HG02642 (cell line): ENCODE measurements around the gene CAPZB.
"Not testable (repeated sequence)": the region's sequence is repeated elsewhere in the genome, so short reads cannot be mapped to it uniquely, and the experiment has no call there.

Experiments
- ATAC-seq: cut with Tn5 transposase; IDR thresholded peaks from one replicate; pipeline ENCODE4 v1.9.1; 2021; ENCODE audit warnings: mild to moderate bottlenecking; ENCODE audit not compliant: unreplicated experiment, poor library complexity

The CAPZB gene

GRCh38 chr1:19319196-19319595 is 166.1 kb downstream of the CAPZB start:
- ATAC-seq: no peak

GRCh38 chr1:19317126-19317910 is 168.0 kb downstream of the CAPZB start:
- ATAC-seq: no peak

- peak; percentile 30 for ATAC-seq
Measured at GRCh38 chr1:19315378-19316198, 169.8 kb downstream of the CAPZB start.

GRCh38 chr1:19313961-19314882 is 171.1 kb downstream of the CAPZB start:
- ATAC-seq: no peak

DNA sequence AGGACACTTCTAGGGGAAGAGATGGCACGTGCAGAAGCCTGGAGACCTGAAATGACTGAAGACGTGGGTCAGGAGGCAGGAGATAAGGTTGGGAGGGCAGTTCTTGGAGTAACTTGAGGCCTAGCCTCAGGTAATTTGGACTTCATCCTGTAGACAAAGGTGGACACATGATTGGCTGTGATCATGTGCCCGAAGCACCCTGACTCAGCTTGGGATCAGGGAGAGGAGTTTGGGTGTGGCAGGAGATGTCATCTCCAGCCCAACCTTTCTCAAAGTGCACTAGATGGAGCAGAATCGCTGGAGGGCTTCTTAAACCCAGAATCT is 171.7 kb downstream of the CAPZB start:
- no peak for ATAC-seq

DNA sequence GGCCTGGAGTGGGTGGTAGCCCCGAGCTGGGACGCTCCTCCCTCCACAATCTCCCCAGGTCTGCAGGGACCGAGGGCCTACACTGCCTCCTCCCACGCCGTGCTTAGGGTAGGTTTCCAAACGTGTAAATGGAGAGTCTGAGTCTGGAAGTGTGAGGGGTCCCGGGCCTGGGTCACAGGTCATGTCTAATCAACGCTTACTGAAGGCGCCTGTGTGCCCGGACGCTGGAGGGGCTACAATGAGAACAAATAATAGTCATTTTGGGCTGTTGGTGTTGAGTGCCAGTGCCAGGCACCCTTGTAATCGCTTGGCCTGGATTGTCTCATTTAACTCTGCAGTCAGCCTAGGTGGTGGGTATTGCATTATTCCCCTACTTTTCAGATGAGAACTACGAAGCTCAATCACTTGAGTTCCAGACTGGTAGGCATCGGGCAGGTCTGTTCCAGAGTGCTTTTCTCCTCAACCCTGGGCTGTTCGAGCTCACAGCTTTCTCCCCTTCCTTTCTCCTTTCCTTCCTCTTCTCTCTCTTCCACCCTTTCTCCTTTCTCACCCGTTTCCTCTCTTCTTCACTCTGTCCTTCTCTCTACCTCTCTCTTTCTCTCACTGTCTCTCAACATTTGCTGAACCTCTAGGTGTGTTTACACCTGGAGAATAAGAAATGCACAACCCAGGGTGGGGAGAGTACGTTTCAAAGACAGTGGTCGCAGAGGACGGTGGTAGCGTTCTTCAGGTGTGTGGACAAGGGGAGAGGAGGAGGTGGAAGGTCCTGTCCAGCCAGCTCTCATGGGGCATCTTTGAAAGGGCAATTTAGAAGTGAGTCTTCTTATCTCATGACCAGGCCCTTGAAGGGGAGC is 172.3 kb downstream of the CAPZB start:
- peak; percentile 20 for ATAC-seq

- peak; percentile 76 for ATAC-seq
Measured at GRCh38 chr1:19311931-19312781, 173.2 kb downstream of the CAPZB start, which contains the start of the genes AKR7A2 and SLC66A1. TSS of gene AKR7A2 (minus strand) at chr1:19312144. CDS start at chr1:19312124, 20 bp downstream. TSS of gene SLC66A1 (plus strand) at chr1:19312326. CDS start at chr1:19317678, 5,352 bp downstream.

DNA sequence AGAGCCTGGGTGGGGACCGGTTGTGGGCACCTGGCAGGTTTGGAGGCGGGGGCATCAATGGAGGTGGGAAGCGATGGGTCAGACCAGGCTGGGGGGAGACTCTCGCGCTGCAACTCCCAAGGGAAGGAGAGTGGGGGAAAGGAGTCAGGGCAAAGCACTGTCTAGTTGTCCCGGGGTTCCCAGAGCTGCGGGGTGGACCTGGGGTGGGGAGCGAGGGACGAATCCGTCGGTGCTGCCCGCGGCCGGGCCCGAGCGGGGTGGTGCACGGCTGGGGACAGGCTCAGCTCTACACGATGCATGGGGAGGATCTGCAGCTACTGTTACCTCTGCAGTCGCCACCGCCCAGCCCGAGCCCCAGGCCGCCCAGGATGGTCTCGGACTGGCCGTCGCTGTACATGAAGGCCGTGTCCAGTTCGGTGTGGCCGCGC is 173.8 kb downstream of the CAPZB start:
- ATAC-seq: no peak

DNA sequence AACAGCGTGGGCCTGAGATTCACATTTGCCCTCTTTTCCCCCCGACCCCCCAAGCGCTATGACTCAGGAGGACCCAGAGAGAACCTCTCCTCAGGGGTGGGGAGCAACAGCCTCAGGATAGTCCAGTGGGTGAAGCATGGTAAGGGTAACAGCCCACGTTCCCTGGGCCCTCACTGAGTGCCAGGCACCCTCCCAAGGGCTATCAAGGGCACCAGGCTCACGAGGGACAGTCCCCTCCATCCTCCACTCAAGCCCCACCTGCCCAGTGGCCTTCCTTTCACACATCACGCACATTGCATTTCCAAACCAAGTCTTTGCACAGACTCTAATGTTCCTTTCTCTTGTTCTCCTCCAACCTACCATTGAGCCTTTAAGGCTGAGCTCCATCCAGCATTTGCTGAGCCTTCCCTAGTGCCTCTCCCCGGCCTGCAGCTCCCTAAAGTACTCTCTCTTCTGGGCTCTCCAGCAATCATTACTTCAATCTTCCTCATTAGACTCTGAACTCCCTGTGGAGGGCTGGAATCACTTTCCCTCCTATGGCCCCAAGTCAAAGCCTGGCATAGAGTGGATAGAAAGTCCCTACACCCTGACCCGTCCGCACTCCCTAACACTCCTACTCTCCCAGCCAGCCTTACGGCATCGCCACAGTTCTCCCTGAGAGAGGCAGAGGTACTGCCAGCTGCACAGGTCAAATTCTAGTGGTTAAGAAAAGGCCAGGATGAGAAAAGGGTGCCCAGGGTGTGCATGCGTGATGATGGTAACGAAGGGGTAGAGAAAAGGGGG is 174.4 kb downstream of the CAPZB start:
- no peak for ATAC-seq

DNA sequence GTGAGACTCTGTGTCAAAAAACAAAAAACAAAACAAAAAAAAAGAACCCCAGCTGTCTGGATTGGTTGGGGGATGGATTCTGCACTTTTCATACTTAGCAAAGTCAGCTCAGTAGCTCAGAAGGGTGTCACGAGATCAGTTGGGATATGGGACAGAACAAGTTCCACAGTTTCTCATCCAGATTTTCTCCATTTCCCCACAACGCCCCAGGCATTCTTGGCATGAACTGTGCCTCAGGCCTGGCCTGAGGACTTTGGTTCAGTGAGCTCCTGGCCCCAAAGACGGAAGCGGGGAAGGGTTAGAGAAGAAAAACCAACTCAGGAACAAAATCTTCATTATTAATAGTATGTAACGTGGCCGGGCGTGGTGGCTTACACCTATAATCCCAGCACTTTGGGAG is 175.3 kb downstream of the CAPZB start:
- no peak for ATAC-seq

DNA sequence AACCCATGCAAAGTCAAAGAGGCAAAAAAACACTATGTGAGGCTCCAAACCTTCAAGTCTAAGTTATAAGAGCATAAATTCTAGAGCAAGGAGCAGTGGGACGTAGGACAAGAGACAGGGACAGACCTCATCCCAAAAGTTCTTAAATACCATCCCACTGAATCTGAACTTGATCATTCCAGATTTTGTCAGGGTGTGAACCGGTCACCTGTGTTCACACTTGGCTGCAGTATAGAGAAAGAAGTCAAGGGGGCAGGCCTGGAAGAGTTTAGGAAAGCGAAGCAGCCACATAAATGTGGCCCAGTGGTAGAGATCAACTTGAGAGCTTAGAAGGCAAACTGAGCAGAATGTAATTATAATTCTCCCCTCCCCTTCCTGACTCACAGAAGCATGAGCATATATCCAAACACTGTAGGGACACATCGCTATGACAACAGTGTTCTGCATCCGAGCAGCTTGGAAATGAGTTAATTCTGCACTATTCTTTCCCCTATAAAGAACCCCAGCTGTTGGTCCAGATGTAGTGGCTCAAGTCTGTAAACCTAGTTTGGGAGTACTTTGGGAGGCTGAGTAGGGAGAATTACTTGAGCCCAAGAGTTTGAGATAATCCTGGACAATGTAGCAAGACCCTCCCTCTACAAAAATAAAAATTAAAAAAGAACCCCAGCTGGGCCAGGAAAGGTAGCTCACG is 176.1 kb downstream of the CAPZB start:
- no peak for ATAC-seq

DNA sequence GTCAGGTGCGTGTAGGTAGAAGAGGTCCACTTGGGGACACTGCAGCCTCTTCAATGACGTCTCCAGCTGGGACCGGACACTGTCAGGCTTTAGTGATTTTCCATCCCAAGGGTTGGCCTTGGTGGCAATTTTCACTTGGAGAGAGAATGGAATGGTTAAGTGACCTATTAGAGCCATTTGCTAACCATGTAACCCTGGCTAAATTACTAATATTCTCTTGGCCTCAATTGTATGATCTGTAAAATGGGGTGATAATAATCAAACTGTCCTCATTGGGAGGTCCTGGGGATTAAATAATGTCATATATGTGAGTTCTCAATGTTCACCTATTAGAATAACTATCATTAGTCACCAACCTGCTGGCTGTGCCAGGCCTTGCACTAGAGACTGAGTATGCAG is 176.8 kb downstream of the CAPZB start:
- no peak for ATAC-seq

- no peak for ATAC-seq
Measured at GRCh38 chr1:19307794-19308508, 177.4 kb downstream of the CAPZB start.

- no peak for ATAC-seq
Measured at GRCh38 chr1:19306941-19307340, 178.4 kb downstream of the CAPZB start.

- no peak for ATAC-seq
Measured at GRCh38 chr1:19305880-19306279, 179.5 kb downstream of the CAPZB start.

DNA sequence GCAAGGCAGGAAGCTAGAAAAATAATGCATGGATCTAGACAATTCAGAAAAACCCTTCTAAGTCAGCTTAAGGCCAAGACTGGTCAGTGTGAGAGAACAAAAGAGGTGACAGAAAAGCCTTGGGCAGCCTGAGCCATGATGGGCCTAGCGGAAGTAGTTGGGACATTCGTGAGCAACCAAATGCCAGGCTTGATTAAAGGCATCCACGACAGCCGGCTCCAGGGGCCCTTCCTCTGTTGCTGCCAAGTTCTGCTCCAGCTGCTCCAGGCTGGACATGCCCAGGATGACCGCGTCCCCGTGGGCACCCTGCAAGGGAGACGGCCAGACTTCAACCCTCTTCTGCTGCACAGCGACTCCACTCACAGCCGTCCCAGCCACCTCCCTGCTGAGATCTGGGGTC is 181.3 kb downstream of the CAPZB start:
- not testable (repeated sequence) for ATAC-seq

- ATAC-seq: no peak
Measured at GRCh38 chr1:19300211-19300610, 185.1 kb downstream of the CAPZB start.
